OCI-M2 (cell line): ENCODE data around the gene SLC12A6.
"Not testable (repeated sequence)": the region's sequence is repeated elsewhere in the genome, so short reads cannot be mapped to it uniquely, and the experiment has no call there.

Source experiments
- DNase-seq: peaks from one replicate; lab custom pipeline; 2025; ENCODE audit not compliant: unreplicated experiment; lab: John Stamatoyannopoulos, UW

The SLC12A6 gene

GRCh38 chr15:34337557-34338306, at the start of gene SLC12A6:
SLC12A6 (minus strand) TSS chr15:34337781; CDS start chr15:34336680, 1,101 bp downstream.
- no peak for DNase-seq

- not testable (repeated sequence) for DNase-seq
These were observed 44.4 kb upstream of the SLC12A6 start for GRCh38 chr15:34381829-34382521.

- not testable (repeated sequence) for DNase-seq
These were observed 42.9 kb upstream of the SLC12A6 start for GRCh38 chr15:34380491-34380890.

GRCh38 chr15:34376856-34377255, 39.3 kb upstream of the SLC12A6 start:
- DNase-seq, result no peak

- not testable (repeated sequence) for DNase-seq
These were observed 38.0 kb upstream of the SLC12A6 start for GRCh38 chr15:34375541-34375940.

- no peak for DNase-seq
These were observed 37.2 kb upstream of the SLC12A6 start for GRCh38 chr15:34374816-34375215.

GRCh38 chr15:34373951-34374350, 36.4 kb upstream of the SLC12A6 start:
- DNase-seq, result no peak

GRCh38 chr15:34370643-34371042, 33.1 kb upstream of the SLC12A6 start:
- DNase-seq, result no peak

- no peak for DNase-seq
These were observed 32.5 kb upstream of the SLC12A6 start for GRCh38 chr15:34370129-34370528.

GRCh38 chr15:34367101-34368081, 29.8 kb upstream of the SLC12A6 start, which contains the start of gene LPCAT4:
LPCAT4 (minus strand) TSS chr15:34367196; CDS start chr15:34367100, 96 bp downstream.
- DNase-seq, result peak; percentile 22

- no peak for DNase-seq
These were observed 28.9 kb upstream of the SLC12A6 start for GRCh38 chr15:34366271-34367065.

GRCh38 chr15:34365836-34366235, 28.3 kb upstream of the SLC12A6 start:
- DNase-seq, result no peak

GRCh38 chr15:34365091-34365825, 27.7 kb upstream of the SLC12A6 start:
- DNase-seq, result no peak

GRCh38 chr15:34364041-34364440, 26.5 kb upstream of the SLC12A6 start:
- DNase-seq, result no peak

GRCh38 chr15:34362047-34362773, 24.6 kb upstream of the SLC12A6 start:
- DNase-seq, result no peak

- DNase-seq, result no peak
These were observed 23.7 kb upstream of the SLC12A6 start for GRCh38 chr15:34361278-34361677.

GRCh38 chr15:34360298-34360697, 22.7 kb upstream of the SLC12A6 start:
- DNase-seq, result no peak

- DNase-seq, result no peak
These were observed 21.8 kb upstream of the SLC12A6 start for GRCh38 chr15:34359416-34359815.

- no peak for DNase-seq
These were observed 21.4 kb upstream of the SLC12A6 start for GRCh38 chr15:34358948-34359347.
